GM19043 (cell line): ENCODE data around the gene OR9Q1.
"Not testable (repeated sequence)": the region's sequence is repeated elsewhere in the genome, so short reads cannot be mapped to it uniquely, and the experiment has no call there.

Experiments used
- ATAC-seq: cut with Tn5 transposase; IDR thresholded peaks from one replicate; pipeline ENCODE4 v1.9.1; 2021; ENCODE audit warnings: low read depth; ENCODE audit not compliant: unreplicated experiment

The OR9Q1 gene

DNA sequence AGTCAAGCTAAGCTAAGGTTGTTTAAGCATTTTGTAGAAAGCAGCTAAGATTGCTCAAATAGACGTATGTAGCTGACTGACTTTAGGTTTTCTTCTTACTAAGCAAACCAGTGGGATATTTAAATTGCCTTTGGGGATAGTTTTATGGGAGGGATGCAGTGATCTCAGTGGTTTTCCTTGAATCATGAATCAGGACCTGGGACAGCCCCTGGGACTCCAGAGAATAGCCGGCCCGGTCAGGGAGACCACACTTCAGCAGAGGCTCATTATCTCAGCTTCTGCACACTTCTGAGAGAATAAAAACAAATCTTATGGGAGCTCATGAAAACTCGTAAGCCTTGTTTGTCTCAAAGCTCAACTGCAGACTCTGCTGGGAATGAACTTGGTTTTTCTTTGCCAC is 101.8 kb downstream of the OR9Q1 start, which contains the start of gene OR9I1:
TSS of gene OR9I1 (minus strand) at position 62 of the 400 bp plus-strand sequence. CDS start 6,086 bp downstream, outside the sequence.
- no peak for ATAC-seq

DNA sequence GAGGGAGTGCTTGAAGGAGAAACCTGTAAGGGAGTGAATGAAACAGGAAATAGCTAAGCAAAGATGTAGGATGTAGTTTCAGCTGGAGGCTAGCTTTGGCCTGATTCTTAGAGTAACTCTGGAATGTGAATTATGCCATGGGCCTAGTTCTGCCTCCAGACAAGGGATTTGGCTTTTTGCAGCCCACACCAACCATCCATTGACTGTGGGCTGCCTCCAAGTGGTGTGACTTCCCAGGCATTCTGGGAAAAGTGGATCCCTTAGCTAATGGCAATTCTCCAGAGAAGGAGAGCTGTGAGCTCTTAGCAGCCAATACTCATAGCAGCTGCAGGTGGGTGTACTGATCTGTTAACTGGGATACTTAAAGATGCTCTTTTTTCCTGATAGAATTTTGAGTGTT is 103.7 kb downstream of the OR9Q1 start:
- ATAC-seq, result no peak

DNA sequence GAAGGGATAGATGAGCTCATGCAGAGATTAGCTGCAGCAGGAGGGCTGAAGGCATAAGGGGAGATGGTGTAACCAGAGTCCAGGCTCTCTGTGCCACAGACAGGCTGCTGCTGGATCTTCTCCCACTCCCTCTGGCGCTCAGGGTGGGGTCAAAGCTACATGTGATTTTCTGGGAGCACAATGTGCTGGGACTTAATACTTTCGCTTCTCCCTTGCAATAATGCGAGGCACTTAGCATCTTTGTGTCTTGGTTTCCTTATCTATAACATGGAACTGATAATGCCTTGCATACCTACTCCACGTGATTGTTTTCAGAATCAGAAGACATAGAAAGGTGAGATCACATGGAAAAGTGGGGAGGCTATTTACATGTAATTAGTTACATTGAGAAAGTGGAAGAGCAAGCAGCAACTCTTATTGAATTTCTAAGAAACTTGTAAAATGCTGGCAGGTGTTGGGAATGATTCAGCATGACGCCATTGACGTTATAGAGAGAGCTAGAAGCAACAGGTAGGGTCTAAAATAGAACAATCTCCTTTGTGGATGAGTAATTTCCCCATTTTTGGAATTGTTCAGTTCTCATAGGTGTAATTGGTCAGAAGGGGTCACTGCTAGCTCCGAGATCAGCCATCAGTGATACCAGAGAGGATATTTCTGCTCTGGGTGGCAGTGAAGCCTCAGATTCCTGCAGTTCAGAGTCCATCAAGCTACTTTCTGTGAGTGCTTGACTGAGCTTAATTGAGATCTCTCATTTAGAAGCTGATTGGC is 109.8 kb downstream of the OR9Q1 start:
- no peak for ATAC-seq

DNA sequence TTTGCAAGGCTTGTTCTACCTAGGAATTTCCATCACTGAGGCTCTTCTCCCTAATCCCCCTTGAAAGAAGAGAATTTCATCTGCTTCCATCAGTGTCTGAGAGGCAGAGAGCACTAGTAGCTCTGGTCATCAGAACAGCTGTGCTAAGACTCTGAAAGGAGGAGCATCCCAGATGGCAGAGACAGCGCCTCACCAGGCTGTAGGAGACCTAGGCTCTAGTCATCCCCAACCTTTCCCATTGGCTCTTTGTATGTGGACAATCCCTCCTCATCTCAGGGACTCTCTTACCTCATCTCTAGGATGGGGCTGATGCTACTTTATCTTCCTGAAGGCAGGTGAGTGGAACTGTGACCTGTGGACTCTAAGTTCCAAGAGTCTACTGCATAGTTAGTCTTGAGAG is 110.5 kb downstream of the OR9Q1 start:
- no peak for ATAC-seq

DNA sequence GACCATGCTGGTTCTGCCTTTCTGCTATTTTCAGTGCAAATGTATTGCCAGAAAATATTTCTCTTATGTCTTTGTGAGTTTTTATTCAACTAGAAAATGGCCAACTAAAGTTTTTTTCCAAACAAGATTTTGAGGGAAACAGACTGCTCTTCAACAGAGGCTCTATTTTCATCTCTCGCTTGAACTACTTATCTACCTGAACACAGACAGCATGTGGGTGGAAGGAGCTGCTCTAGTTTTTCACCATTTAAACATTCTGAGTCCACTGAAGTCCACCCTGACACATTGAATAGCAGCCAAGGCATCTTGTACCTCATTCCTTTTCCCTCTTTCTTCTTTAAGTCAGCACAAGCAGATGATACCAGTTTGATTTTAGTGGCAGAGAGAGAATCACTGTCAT is 111.5 kb downstream of the OR9Q1 start:
- no peak for ATAC-seq

DNA sequence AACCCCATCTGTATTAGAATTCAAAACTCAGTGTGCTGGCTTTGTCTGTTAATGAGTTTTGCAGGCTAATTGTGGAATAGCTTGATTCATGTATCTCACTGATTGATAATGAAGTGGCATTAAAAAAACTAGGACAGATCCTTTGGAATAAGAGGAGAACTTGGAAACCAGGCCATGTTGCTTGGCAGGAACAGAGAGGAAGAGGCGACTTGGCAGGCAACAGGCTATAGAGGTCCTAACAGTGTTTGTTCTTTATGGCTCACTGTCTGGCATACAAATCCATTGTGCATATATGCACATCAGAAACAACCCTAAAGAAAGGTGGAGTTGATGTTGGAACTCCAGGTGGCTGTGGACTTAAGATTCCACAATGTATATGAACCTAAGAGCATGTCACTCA is 119.1 kb downstream of the OR9Q1 start:
- ATAC-seq, result no peak

DNA sequence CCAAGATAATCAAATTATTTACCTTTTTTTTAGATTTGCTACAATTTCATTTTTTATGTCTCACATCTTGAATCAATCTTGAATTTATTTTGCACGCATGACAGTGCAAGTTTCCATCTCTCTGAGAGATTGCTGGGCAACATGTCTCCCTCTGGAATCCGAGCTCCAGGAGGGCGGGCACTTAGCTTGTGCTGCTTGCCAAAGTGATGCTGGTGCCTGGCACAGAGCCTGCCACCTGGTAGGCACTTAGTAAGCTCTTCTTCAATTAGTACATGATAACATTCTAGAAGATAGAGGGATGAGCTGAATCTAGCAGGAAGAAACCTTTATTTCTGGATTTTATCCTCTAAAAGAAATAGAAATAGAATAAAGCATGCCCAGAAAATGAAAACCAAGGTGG is 129.1 kb downstream of the OR9Q1 start:
- no peak for ATAC-seq

DNA sequence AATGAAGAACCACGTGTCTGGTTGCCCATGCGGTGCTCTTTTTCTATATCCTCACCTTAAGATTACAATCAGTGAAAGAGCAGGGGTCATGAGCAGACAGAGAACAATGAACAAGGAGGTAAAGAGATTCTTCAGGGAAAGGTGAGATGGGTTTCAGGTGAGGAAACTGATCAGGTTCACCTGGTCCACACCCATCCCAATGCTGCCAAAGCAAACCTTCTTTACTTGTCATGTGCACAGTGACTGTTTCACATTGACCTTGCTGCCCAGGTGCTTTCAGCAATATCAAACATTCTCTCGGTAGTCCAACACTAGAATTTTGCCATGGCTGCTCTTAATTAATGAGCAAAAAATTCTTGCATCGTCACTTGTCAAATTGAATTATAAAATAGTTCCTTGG is 140.7 kb downstream of the OR9Q1 start:
- no peak for ATAC-seq

DNA sequence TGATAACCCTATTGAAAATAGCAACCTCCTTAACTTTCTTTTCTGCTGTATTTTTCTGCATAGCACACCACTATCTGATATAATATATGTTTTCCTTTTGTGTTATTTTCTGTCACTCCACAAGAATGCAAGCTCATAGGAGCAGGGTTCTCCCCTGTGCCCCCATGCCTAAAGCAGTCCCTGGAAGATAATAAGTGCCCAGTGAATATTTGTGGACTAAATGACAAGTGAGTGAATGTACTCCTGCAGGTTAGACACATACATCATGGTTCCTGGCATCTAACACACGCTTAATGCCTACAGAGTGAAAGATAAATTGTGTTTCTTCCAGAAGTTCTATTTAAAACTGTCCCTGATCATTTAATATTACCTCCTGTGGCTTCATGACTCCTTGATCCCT is 141.3 kb downstream of the OR9Q1 start:
- no peak for ATAC-seq

DNA sequence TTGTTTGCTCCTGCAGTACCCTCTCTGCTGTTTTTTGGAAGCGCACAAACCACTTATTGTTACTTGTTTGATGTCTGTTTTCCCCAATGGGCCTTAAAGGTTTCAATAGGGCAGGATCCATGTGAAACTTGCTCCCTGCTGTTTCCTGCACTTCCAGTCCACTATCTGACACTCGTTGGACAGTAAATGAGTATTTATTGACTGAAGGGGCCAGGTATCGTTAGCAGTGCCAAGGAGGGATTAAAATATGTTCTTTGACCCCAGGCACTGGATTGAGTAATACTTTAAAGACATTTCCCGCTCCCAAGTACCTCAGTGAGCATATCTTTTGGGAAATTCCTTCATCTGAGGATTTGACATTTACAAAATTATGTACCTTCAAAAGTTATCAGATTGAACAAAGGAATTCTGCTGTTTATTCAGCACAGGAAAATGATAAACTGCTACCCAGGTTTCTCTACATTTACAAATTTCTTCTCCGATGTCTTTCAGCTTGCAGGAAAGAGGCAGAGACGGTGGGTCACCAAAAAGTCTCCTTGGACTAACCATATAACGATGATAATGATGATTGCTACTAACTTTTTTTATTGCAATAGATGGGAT is 141.9 kb downstream of the OR9Q1 start:
- ATAC-seq, result no peak

DNA sequence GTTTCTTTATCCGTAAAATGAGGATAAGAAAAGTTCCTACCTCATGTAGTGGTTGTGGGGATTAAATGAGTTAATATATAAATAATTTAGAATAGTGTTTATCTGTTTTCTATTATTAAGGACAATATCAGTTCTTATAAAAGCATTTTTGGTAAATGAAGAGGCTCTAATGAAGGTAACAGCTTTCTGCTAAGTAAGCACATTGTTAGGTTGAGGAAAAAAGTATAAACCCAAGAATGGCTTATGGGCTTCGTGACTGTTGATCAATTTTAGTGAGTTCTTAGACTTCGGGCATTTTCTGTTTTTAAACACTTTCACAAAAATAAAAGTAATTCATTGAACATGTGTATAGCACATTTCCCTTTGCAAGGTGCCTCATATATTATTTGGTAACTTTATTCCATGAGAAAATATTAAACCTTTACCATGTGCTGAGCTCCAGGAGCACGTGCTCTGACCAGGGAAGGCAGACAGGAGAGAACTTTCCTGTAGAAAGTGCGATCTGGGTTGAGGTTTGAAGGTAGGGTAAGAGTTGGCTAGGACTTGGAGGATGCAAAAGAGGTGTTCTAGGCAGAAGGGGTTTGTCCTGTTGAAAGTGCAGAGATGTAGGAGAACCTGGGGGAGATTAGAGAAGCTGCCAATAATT is 153.9 kb downstream of the OR9Q1 start:
- ATAC-seq, result no peak

DNA sequence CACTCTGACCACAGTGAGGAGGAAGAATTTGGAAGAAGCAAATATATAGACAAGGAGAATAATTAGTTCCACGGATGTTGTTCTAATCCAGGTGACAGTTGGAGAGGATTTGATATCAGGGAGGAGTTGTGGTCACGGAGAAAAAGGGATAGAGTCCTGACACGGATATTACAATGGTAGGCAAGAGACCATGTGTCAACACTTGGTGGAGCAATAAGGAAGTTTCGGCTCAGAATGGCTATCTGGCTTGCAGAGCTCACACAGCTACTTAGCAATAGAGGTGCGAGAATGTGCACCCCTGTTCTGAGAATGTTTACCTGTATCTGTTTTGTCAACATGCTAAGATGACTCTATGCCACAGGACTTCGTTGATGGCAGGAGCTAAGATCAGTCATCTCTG is 154.8 kb downstream of the OR9Q1 start:
- ATAC-seq, result no peak

DNA sequence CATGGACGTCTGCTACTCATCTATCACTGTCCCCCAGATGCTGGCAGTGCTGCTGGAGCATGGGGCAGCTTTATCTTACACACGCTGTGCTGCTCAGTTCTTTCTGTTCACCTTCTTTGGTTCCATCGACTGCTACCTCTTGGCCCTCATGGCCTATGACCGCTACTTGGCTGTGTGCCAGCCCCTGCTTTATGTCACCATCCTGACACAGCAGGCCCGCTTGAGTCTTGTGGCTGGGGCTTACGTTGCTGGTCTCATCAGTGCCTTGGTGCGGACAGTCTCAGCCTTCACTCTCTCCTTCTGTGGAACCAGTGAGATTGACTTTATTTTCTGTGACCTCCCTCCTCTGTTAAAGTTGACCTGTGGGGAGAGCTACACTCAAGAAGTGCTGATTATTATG is 156.0 kb downstream of the OR9Q1 start:
- ATAC-seq, result no peak

DNA sequence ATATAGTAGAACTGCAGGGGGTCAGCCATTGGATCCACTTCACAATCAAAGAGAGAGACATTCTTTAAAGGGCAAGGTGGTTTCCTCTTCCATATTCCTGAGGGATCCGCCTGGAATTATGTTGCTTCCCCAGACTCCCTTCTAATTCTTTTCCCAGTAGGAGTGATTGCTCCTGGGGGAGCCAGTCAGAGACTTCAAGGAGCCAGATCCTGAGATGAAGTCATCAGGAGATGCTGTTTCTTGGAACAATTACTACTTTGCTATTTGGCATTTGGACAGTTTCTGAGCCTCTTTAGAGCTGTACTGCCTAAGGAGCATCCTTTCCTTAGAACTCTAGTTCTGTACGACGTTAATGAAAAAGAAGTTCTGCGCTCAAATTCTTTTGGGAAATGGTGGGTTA is 163.3 kb downstream of the OR9Q1 start:
- no peak for ATAC-seq

DNA sequence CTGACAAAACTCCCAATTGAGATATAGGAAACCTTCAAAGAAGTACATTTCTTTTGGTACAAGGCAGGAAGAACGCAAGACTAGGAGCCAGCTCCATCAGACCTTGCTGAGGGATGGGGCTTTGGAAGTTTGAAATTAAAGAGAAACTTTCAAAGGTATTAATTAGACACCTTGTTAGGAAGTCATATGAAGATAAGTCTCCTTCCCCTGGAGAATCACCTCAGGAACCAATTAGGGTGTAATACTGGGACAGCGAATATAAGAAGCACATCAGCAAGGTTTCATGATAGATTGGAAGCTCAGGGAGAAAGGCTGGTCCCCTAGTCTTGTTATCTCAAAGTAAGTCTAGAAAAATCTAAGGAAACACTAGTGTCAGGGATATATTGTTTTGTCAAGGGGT is 165.1 kb downstream of the OR9Q1 start, which contains the start of gene OR9Q2:
TSS of gene OR9Q2 (plus strand) at position 301 of the 400 bp plus-strand sequence. CDS start 1,421 bp downstream, outside the sequence.
- ATAC-seq, result no peak

DNA sequence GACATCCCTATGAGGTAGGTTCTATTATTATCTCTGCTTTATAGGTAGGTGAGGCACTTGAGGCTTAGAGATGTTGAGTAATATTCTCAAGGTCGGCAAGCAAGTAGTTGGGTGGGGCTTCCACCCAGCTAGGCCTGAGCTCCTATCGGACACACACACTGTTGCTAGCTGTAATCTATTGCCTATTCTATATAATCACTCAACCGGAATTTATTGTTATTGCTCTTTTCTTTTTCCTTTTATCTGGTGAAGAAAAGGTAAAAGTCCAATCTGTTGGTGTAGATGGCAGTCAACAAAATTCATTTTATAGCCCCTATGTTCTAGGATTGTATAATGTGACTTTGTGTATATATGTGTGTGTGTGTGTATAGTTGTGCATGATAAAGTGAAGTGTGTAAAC is 168.5 kb downstream of the OR9Q1 start:
- no peak for ATAC-seq

DNA sequence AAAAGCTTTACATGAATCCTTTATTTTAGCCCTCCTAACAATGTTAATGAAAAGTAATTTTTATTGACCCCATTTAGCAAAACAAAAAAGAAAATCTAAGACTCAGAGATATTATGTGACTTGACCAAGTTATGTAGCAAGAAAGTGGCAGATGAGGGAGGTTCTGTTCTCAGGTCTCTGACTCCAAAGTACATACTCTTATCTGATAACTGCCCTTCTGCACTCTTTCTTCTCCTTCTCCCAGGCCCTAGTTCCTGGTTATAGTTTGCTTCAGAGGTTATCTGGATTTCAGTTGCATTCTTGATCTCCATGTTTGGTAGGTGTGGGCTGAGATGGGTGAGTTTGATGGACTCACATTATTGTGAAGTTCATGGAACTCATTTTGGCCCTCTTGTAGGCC is 169.7 kb downstream of the OR9Q1 start:
- ATAC-seq, result no peak

DNA sequence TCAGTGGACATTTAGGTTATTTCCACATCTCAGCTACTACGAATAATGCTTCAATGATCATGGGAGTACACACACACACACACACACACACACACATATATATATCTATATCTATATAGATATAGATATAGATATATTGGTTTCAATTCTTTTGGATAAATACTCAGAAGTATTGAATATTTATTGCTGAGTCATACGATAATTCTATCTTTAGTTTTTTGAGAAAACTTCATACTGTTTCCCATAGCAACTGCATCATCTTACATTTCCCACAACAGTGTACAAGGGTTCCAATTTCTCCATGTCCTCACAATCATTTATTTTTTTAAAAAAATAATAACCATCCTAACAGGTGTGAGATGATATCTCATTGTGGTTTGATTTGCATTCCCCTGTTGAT is 172.3 kb downstream of the OR9Q1 start:
- no peak for ATAC-seq

DNA sequence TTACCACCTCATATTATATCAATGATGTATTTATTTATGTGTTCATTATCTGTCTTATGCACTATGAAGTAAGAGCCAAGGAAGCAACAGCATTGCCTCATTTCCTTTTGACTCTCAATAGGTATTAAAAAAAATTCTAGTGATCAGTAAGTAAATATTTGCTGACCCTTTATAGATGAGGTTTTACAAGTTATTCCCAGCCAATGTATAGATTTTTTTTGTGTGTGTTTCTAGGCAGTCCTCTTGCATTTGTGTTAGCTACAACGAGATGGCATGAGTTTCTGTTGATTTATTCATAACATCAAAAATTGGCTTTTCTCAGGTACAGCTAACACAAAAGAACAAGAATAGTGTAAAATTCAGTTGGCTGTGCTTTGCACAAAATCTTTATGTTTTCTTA is 175.6 kb downstream of the OR9Q1 start:
- no peak for ATAC-seq

DNA sequence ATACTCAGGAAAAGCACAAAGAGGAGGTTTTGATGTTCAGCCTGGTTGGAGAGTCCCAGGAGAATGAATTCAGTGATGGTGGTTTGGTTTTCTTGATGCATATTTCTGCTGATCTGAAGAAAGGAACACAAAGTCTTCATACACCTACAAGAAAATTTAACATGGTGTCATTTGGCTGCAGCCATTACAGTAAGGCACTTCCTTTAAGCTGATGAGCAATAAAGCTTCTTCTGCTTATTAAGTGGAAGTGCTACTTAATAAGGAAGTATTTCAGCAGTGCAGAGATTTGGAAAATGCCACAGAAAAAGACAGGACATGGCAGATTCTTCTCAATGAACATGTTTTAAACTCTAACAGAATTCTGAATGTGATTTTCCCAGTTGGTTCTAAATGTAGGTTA is 180.4 kb downstream of the OR9Q1 start, which contains the start of gene OR1S2:
TSS of gene OR1S2 (minus strand) at position 101 of the 400 bp plus-strand sequence. CDS start at position 101, 0 bp downstream.
- no peak for ATAC-seq

DNA sequence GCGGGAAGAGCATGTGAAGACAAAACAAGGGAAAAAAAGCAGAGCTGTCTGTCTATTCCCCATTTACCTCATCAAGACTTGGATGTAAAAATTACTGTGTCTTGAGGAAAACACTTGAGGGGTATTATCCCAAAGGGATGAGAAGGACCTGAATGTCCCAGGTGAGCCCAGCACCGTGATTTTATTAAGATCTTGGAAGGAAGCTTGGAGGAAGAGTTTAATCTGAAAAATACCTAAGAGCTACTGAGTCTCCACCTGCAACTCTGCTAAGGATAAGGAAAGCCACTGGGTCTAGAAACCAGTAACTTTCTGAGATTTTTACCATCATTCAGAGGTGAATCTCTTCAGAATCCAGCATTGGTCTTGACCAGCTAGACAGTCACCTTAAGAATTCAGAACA is 188.7 kb downstream of the OR9Q1 start, which contains the start of gene OR1S1:
TSS of gene OR1S1 (plus strand) at position 301 of the 400 bp plus-strand sequence.
- ATAC-seq, result not testable (repeated sequence)
